Measurements from ENCODE around the gene PRR12. TPM values are rescaled to one million over a fixed set of nuclear protein-coding genes. Genes with fewer than 3 reads are reported as not detected.

Gene PRR12
- total RNA-seq, 1 donor from 2014 or later: 15.5 TPM

- no peak for DNase-seq (ENCODE audit: extremely low spot score in 2 of 2)
- TF ChIP-seq POLR2A (IDR thresholded peaks at IDR 0.05) (no peak), CTCF (IDR thresholded peaks at IDR 0.05) (no peak), POLR2AphosphoS5 (IDR thresholded peaks at IDR 0.05; ENCODE audit: insufficient read depth in 1 of 2, low read depth in 1 of 2) (no peak)
- Histone ChIP-seq H3K27me3 (no peaks in the 10 kb centered on the region), H3K4me3 (no peak overlapping the region), H3K9me3 (no peaks in the 10 kb centered on the region), H3K36me3 (peaks cover 0 to 3% of the 10 kb centered on the region in 2 donors), H3K4me1 (peaks cover 33% of the 10 kb centered on the region), H3K27ac (no peak overlapping the region)
- intact Hi-C loops (cut with DNase I): no loop called here
These were observed 26.4 kb upstream of the PRR12 start for GRCh38 chr19:49564616-49565045.

- Histone ChIP-seq H3K4me3 (no peak overlapping the region), H3K27me3 (no peaks in the 10 kb centered on the region), H3K27ac (no peak overlapping the region), H3K4me1 (peaks cover 34% of the 10 kb centered on the region), H3K36me3 (no peaks in the 10 kb centered on the region), H3K9me3 (no peaks in the 10 kb centered on the region)
- no peak for DNase-seq (ENCODE audit: extremely low spot score in 2 of 2)
- intact Hi-C loops (cut with DNase I): no loop called here
- TF ChIP-seq POLR2AphosphoS5 (IDR thresholded peaks at IDR 0.05; ENCODE audit: insufficient read depth in 1 of 2, low read depth in 1 of 2) (no peak), CTCF (IDR thresholded peaks at IDR 0.05) (no peak)
These were observed 25.7 kb upstream of the PRR12 start for GRCh38 chr19:49565261-49565660.

GRCh38 chr19:49566302-49566701, 24.7 kb upstream of the PRR12 start:
- Histone ChIP-seq H3K9me3 (no peaks in the 10 kb centered on the region), H3K27ac (no peak overlapping the region), H3K27me3 (no peaks in the 10 kb centered on the region), H3K36me3 (no peaks in the 10 kb centered on the region), H3K4me1 (peaks cover 42% of the 10 kb centered on the region), H3K4me3 (no peak overlapping the region)
- intact Hi-C loops (cut with DNase I): no loop called here
- TF ChIP-seq POLR2A (IDR thresholded peaks at IDR 0.05) (no peak), POLR2AphosphoS5 (IDR thresholded peaks at IDR 0.05; ENCODE audit: insufficient read depth in 1 of 2, low read depth in 1 of 2) (no peak), CTCF (IDR thresholded peaks at IDR 0.05) (no peak)
- no peak for DNase-seq (ENCODE audit: extremely low spot score in 2 of 2)

GRCh38 chr19:49567861-49568441, 23.0 kb upstream of the PRR12 start:
- TF ChIP-seq POLR2A (IDR thresholded peaks at IDR 0.05) (no peak), POLR2AphosphoS5 (IDR thresholded peaks at IDR 0.05; ENCODE audit: insufficient read depth in 1 of 2, low read depth in 1 of 2) (no peak), CTCF (IDR thresholded peaks at IDR 0.05) (no peak)
- Histone ChIP-seq H3K27me3 (no peaks in the 10 kb centered on the region), H3K9me3 (no peaks in the 10 kb centered on the region), H3K4me1 (peaks cover 42% of the 10 kb centered on the region), H3K36me3 (no peaks in the 10 kb centered on the region), H3K27ac (peak overlapping the region; percentile 15), H3K4me3 (no peak overlapping the region)
- no peak for DNase-seq (ENCODE audit: extremely low spot score in 2 of 2)
- intact Hi-C loops (cut with DNase I): no loop called here

GRCh38 chr19:49570138-49570856, 20.7 kb upstream of the PRR12 start:
- Histone ChIP-seq H3K27me3 (no peaks in the 10 kb centered on the region), H3K4me1 (peaks cover 33% of the 10 kb centered on the region), H3K27ac (peak overlapping the region; percentile 69), H3K9me3 (no peaks in the 10 kb centered on the region), H3K36me3 (peaks cover 0 to 4% of the 10 kb centered on the region in 2 donors), H3K4me3 (no peak overlapping the region)
- no peak for DNase-seq (ENCODE audit: extremely low spot score in 2 of 2)
- intact Hi-C loops (cut with DNase I): no loop called here
- TF ChIP-seq CTCF (IDR thresholded peaks at IDR 0.05) (peak; percentile 86 to 96 (median 90)), POLR2AphosphoS5 (IDR thresholded peaks at IDR 0.05; ENCODE audit: insufficient read depth in 1 of 2, low read depth in 1 of 2) (peak; percentile 12 to 87), POLR2A (IDR thresholded peaks at IDR 0.05) (no peak)

All from vagina (tissue), 2 donors.